Colonic mucosa (tissue), 4 donors: Measurements from ENCODE around the gene PCSK2. TPM values are rescaled to one million over a fixed set of nuclear protein-coding genes. Genes with fewer than 3 reads are reported as not detected.

Experiments used
- DNase-seq: peaks from one replicate; pipeline ENCODE4 v3.0.0-alpha.2; 2020
- H3K27ac ChIP-seq: fragments of 200-600 bp; one replicate; pipeline ENCODE4 v1.8.0; 2021
- H3K27me3 ChIP-seq: fragments of 200-600 bp; one replicate; pipeline ENCODE4 v1.8.0; 2021
- H3K36me3 ChIP-seq: fragments of 200-600 bp; one replicate; pipeline ENCODE4 v1.8.0; 2021
- H3K4me1 ChIP-seq: fragments of 200-600 bp; one replicate; pipeline ENCODE4 v1.8.0; 2021; ENCODE audit warnings: mild to moderate bottlenecking
- H3K4me3 ChIP-seq: fragments of 200-600 bp; one replicate; pipeline ENCODE4 v1.8.0; 2021
- H3K9ac ChIP-seq, 2 donors: one replicate each; pipeline ENCODE4 v1.7.0; 2013; ENCODE audit warnings: control low read depth in 2 of 2, low read depth in 2 of 2, low read length in 2 of 2
- H3K9me3 ChIP-seq: fragments of 200-600 bp; one replicate; pipeline ENCODE4 v1.8.0; 2021
- intact Hi-C: fragments of 100-400 bp; cut with DNase I; formaldehyde crosslinking; loops from one replicate; pipeline ENCODE4 v1.14.1; 2022
- total RNA-seq, 2 donors: library from RNA; stranded (reverse); fragmentation: NEBNext Ultra II Directional in 1 of 2; extraction: Animal tissue kit (Norgen Biotek cat#: 25700) in 1 of 2; gene quantifications; one replicate each; pipeline ENCODE4 v1.2.1, GENCODE V29; 2021
- TF ChIP-seq, protein P1 (sequence below): fragments of 200-600 bp; IDR thresholded peaks from one replicate; pipeline ENCODE4 v1.8.0; 2022; ENCODE audit warnings: antibody characterized with exemption, mild to moderate bottlenecking
- donor health status: healthy.
- donor health status: DM: no; HTN: no; CAD: no.
- donor health status: DM: no; HTN: no; CAD: no.

PCSK2 gene
- total RNA-seq, 2 donors from 2014 or later: 0.32 to 2.0 TPM

- H3K4me3 ChIP-seq: no peak overlapping the region
- H3K9ac ChIP-seq: no peak overlapping the region
- H3K4me1 ChIP-seq: no peaks in the 10 kb centered on the region
- no peaks in the 10 kb centered on the region for H3K9me3 ChIP-seq
- H3K36me3 ChIP-seq: no peaks in the 10 kb centered on the region
- intact Hi-C loops: no loop called here
- H3K27ac ChIP-seq: no peak overlapping the region
- H3K27me3 ChIP-seq: no peaks in the 10 kb centered on the region
- no peak for DNase-seq
- TF ChIP-seq, protein P1, sequence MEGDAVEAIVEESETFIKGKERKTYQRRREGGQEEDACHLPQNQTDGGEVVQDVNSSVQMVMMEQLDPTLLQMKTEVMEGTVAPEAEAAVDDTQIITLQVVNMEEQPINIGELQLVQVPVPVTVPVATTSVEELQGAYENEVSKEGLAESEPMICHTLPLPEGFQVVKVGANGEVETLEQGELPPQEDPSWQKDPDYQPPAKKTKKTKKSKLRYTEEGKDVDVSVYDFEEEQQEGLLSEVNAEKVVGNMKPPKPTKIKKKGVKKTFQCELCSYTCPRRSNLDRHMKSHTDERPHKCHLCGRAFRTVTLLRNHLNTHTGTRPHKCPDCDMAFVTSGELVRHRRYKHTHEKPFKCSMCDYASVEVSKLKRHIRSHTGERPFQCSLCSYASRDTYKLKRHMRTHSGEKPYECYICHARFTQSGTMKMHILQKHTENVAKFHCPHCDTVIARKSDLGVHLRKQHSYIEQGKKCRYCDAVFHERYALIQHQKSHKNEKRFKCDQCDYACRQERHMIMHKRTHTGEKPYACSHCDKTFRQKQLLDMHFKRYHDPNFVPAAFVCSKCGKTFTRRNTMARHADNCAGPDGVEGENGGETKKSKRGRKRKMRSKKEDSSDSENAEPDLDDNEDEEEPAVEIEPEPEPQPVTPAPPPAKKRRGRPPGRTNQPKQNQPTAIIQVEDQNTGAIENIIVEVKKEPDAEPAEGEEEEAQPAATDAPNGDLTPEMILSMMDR: no peak
Observed at GRCh38 chr20:17466641-17467040, 239.8 kb downstream of the PCSK2 start.

GRCh38 chr20:17467120-17467655 is 240.3 kb downstream of the PCSK2 start:
- Histone ChIP-seq H3K4me1 (no peaks in the 10 kb centered on the region), H3K36me3 (no peaks in the 10 kb centered on the region), H3K9me3 (no peaks in the 10 kb centered on the region), H3K27ac (no peak overlapping the region), H3K9ac (no peak overlapping the region), H3K4me3 (no peak overlapping the region), H3K27me3 (no peaks in the 10 kb centered on the region)
- TF ChIP-seq, protein P1: no peak
- DNase-seq: no peak
- intact Hi-C loops: no loop called here

DNA sequence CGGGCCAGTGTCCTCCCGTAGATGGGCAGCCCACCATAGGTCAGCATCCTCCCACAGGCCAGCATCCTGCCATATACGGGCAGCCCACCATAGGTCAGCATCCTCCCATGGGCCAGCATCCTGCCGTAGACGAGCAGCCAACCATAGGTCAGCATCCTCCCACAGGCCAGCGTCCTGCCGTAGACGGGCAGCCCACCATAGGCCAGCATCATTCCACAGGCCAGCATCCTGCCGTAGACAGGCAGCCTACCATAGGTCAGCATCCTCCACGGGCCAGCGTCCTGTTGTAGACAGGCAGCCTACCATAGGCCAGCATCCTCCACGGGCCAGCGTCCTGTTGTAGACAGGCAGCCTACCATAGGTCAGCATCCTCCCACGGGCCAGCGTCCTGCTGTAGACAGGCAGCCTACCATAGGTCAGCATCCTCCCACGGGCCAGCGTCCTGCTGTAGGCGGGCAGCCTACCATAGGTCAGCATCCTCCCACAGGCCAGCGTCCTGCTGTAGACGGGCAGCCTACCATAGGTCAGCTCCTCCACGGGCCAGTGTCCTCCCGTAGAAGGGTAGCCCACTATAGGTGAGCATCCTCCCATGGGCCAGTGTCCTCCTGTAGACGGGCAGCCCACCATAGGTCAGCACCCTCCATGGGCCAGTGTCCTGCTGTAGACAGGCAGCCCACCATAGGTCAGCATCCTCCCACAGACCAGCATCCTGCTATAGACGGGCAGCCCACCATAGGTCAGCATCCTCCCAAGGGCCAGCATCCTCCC is 241.4 kb downstream of the PCSK2 start:
- DNase-seq: no peak
- Histone ChIP-seq H3K4me3 (no peak overlapping the region), H3K4me1 (no peaks in the 10 kb centered on the region), H3K36me3 (no peaks in the 10 kb centered on the region), H3K9me3 (no peaks in the 10 kb centered on the region), H3K9ac (no peak overlapping the region), H3K27me3 (no peaks in the 10 kb centered on the region), H3K27ac (no peak overlapping the region)
- intact Hi-C loops: no loop called here
- TF ChIP-seq, protein P1: no peak

- DNase-seq: no peak
- Histone ChIP-seq H3K4me1 (no peaks in the 10 kb centered on the region), H3K9me3 (no peaks in the 10 kb centered on the region), H3K36me3 (no peaks in the 10 kb centered on the region), H3K27ac (no peak overlapping the region), H3K27me3 (no peaks in the 10 kb centered on the region), H3K4me3 (no peak overlapping the region), H3K9ac (no peak overlapping the region)
- TF ChIP-seq, protein P1: no peak
- intact Hi-C loops: no loop called here
Observed at GRCh38 chr20:17469246-17470030, 242.6 kb downstream of the PCSK2 start.

GRCh38 chr20:17470521-17470920 is 243.7 kb downstream of the PCSK2 start:
- Histone ChIP-seq H3K36me3 (no peaks in the 10 kb centered on the region), H3K4me1 (no peaks in the 10 kb centered on the region), H3K4me3 (no peak overlapping the region), H3K27me3 (no peaks in the 10 kb centered on the region), H3K27ac (no peak overlapping the region), H3K9ac (no peak overlapping the region), H3K9me3 (no peaks in the 10 kb centered on the region)
- TF ChIP-seq, protein P1: no peak
- intact Hi-C loops: no loop called here
- DNase-seq: no peak
